Activated CD4-positive, alpha-beta memory T cell treated with anti-CD3 and anti-CD28 coated beads for 36 hours (primary cell): ENCODE data around the gene UNC13D. TPM values are rescaled to one million over a fixed set of nuclear protein-coding genes. Genes with fewer than 3 reads are reported as not detected.
"Not testable (repeated sequence)": the region's sequence is repeated elsewhere in the genome, so short reads cannot be mapped to it uniquely, and the experiment has no call there.

ENCODE experiments used
- CTCF ChIA-PET: fragments of 350-600 bp; sonication (Branson Sonifier 250); formaldehyde crosslinking; loops from one replicate; lab custom pipeline; 2021; ENCODE audit warnings: antibody characterized with exemption, inconsistent platforms; lab: Charles Lee
- POLR2A ChIA-PET: fragments of 350-600 bp; sonication (Branson Sonifier 250); formaldehyde crosslinking; loops from one replicate; lab custom pipeline; 2021; ENCODE audit warnings: antibody characterized with exemption; lab: Charles Lee
- DNase-seq: peaks from one replicate; pipeline ENCODE4 v3.0.0-alpha.2; 2020
- H3K27ac Mint-ChIP-seq: one replicate; pipeline ENCODE4 v1.8.0; 2021; ENCODE audit warnings: mixed read lengths
- H3K27me3 Mint-ChIP-seq: one replicate; pipeline ENCODE4 v1.8.0; 2021; ENCODE audit warnings: mixed read lengths
- H3K36me3 Mint-ChIP-seq: one replicate; pipeline ENCODE4 v1.8.0; 2021; ENCODE audit warnings: mixed read lengths
- H3K4me1 Mint-ChIP-seq: one replicate; pipeline ENCODE4 v1.8.0; 2021; ENCODE audit warnings: low read depth, mixed read lengths
- H3K4me3 Mint-ChIP-seq: one replicate; pipeline ENCODE4 v1.8.0; 2021; ENCODE audit warnings: mild to moderate bottlenecking, mixed read lengths
- H3K9me3 Mint-ChIP-seq: one replicate; pipeline ENCODE4 v1.8.0; 2021; ENCODE audit warnings: mixed read lengths
- intact Hi-C: fragments of 100-400 bp; cut with micrococcal nuclease; formaldehyde crosslinking; loops from one replicate; pipeline ENCODE4 v1.15.1; 2023
- total RNA-seq, 2 experiments: library from RNA; stranded (reverse); gene quantifications; one replicate each; pipeline ENCODE4 v1.2.3, GENCODE V29; 2021

UNC13D gene
- total RNA-seq, 2 experiments from 2014 or later: 135 to 139 TPM

GRCh38 chr17:75861927-75862317 is 17.7 kb upstream of the UNC13D start:
- intact Hi-C loops: no loop called here
- no peaks in the 10 kb centered on the region for H3K36me3 Mint-ChIP-seq
- no peaks in the 10 kb centered on the region for H3K9me3 Mint-ChIP-seq
- DNase-seq: no peak
- no peak overlapping the region for H3K4me3 Mint-ChIP-seq
- ChIA-PET CTCF (interaction anchor here (0.5 to 7.1 kb wide), 17 partner anchors 12 to 647 kb away, joined by 3 to 111 read pairs (median 8); partner anchors contain the start of genes TRIM47, TRIM65 and UNC13D), POLR2A (interaction anchor here (1.1 kb wide), 1 partner anchor 13 kb away, joined by 3 read pairs; no protein-coding TSS in a partner anchor)
- peaks cover 37% of the 10 kb centered on the region for H3K4me1 Mint-ChIP-seq
- no peak overlapping the region for H3K27ac Mint-ChIP-seq
- H3K27me3 Mint-ChIP-seq: no peaks in the 10 kb centered on the region

GRCh38 chr17:75859358-75859757 is 15.2 kb upstream of the UNC13D start:
- DNase-seq: peak; percentile 46
- intact Hi-C loops: loop anchor here (2.0 kb wide), 1 partner anchor 17 kb away; no protein-coding TSS in a partner anchor
- POLR2A ChIA-PET: interaction anchor here (0.9 to 1.6 kb wide), 3 partner anchors 16 to 49 kb away, joined by 3 to 5 read pairs (median 4); no protein-coding TSS in a partner anchor
- CTCF ChIA-PET: interaction anchor here (0.7 to 7.1 kb wide), 5 partner anchors 11 to 95 kb away, joined by 3 to 111 read pairs (median 8); partner anchors contain the start of gene TRIM47
- not testable (repeated sequence) for H3K4me3 Mint-ChIP-seq, H3K9me3 Mint-ChIP-seq, H3K27ac Mint-ChIP-seq, H3K36me3 Mint-ChIP-seq, H3K27me3 Mint-ChIP-seq
- peaks cover 35% of the 10 kb centered on the region for H3K4me1 Mint-ChIP-seq

- Mint-ChIP-seq H3K36me3 (peaks cover 2% of the 10 kb centered on the region), H3K27me3 (no peaks in the 10 kb centered on the region), H3K27ac (peak overlapping the region; percentile 86), H3K9me3 (no peaks in the 10 kb centered on the region), H3K4me3 (no peak overlapping the region), H3K4me1 (peaks cover 38% of the 10 kb centered on the region)
- DNase-seq: no peak
- ChIA-PET CTCF (interaction anchor here (0.7 to 3.7 kb wide), 19 partner anchors 8 to 221 kb away, joined by 3 to 45 read pairs (median 5); partner anchors contain the start of genes GALK1, TRIM47, TRIM65 and UNC13D), POLR2A (interaction anchor here (1.0 to 3.3 kb wide), 11 partner anchors 8 to 103 kb away, joined by 4 to 26 read pairs (median 5); partner anchors contain the start of genes TRIM65 and UNC13D)
- intact Hi-C loops: no loop called here
Measured at GRCh38 chr17:75856062-75856756, 12.0 kb upstream of the UNC13D start.

- ChIA-PET POLR2A (interaction anchor here (0.6 to 3.3 kb wide), 18 partner anchors 9 to 223 kb away, joined by 3 to 26 read pairs (median 4); partner anchors contain the start of genes GALK1, TRIM65, UNC13D and UNK), CTCF (interaction anchor here (0.6 to 3.7 kb wide), 24 partner anchors 10 to 223 kb away, joined by 3 to 45 read pairs (median 3); partner anchors contain the start of genes GALK1, SMIM5, TRIM47 and TRIM65)
- H3K4me3 Mint-ChIP-seq: no peak within 1 kb of the TSS
- peaks cover 2% of the 10 kb centered on the region for H3K36me3 Mint-ChIP-seq
- DNase-seq: peak; percentile 99
- H3K27me3 Mint-ChIP-seq: no peaks in the 10 kb centered on the region
- intact Hi-C loops: loop anchor here (1.0 to 2.0 kb wide), 5 partner anchors 9 to 76 kb away; partner anchors contain the start of genes TRIM65 and UNK
- H3K4me1 Mint-ChIP-seq: peaks cover 35% of the 10 kb centered on the region
- peak within 1 kb of the TSS; percentile 86 for H3K27ac Mint-ChIP-seq
- H3K9me3 Mint-ChIP-seq: no peaks in the 10 kb centered on the region
Measured at GRCh38 chr17:75855310-75856061, 11.3 kb upstream of the UNC13D start, which contains the start of gene WBP2. WBP2 (minus strand) TSS chr17:75855335; CDS start chr17:75855297, 38 bp downstream.

- Mint-ChIP-seq H3K9me3 (no peaks in the 10 kb centered on the region), H3K27ac (no peak overlapping the region), H3K4me1 (peaks cover 35% of the 10 kb centered on the region), H3K4me3 (no peak overlapping the region), H3K36me3 (peaks cover 3% of the 10 kb centered on the region), H3K27me3 (no peaks in the 10 kb centered on the region)
- POLR2A ChIA-PET: interaction anchor here (0.6 to 3.3 kb wide), 16 partner anchors 10 to 222 kb away, joined by 3 to 26 read pairs (median 4); partner anchors contain the start of genes GALK1, TRIM65, UNC13D and UNK
- CTCF ChIA-PET: interaction anchor here (0.6 to 3.7 kb wide), 20 partner anchors 10 to 222 kb away, joined by 3 to 45 read pairs (median 3); partner anchors contain the start of genes GALK1, SMIM5, TRIM65 and UNC13D
- DNase-seq: no peak
- intact Hi-C loops: loop anchor here (1.0 to 2.0 kb wide), 5 partner anchors 9 to 76 kb away; partner anchors contain the start of genes TRIM65 and UNK
Measured at GRCh38 chr17:75854881-75855309, 10.7 kb upstream of the UNC13D start.

- Mint-ChIP-seq H3K36me3 (peaks cover 4% of the 10 kb centered on the region), H3K4me3 (no peak overlapping the region), H3K27me3 (no peaks in the 10 kb centered on the region), H3K9me3 (no peaks in the 10 kb centered on the region), H3K4me1 (peaks cover 31% of the 10 kb centered on the region), H3K27ac (no peak overlapping the region)
- DNase-seq: no peak
- intact Hi-C loops: loop anchor here (2.0 kb wide), 1 partner anchor 43 kb away; the partner anchor contains the start of gene TRIM65
- ChIA-PET CTCF (interaction anchor here (1.0 to 3.7 kb wide), 8 partner anchors 9 to 148 kb away, joined by 3 to 45 read pairs (median 12); partner anchors contain the start of genes GALK1, TRIM65 and UNC13D), POLR2A (interaction anchor here (1.3 to 3.3 kb wide), 6 partner anchors 10 to 90 kb away, joined by 4 to 26 read pairs (median 7); partner anchors contain the start of genes GALK1, TRIM65 and UNC13D)
Measured at GRCh38 chr17:75854101-75854748, 10.0 kb upstream of the UNC13D start.

- H3K36me3 Mint-ChIP-seq: peaks cover 5% of the 10 kb centered on the region
- H3K4me3 Mint-ChIP-seq: no peak overlapping the region
- peaks cover 28% of the 10 kb centered on the region for H3K4me1 Mint-ChIP-seq
- intact Hi-C loops: no loop called here
- H3K9me3 Mint-ChIP-seq: no peaks in the 10 kb centered on the region
- CTCF ChIA-PET: interaction anchor here (3.1 to 3.5 kb wide), 3 partner anchors 8 to 89 kb away, joined by 12 to 45 read pairs (median 25); partner anchors contain the start of genes GALK1 and UNC13D
- no peaks in the 10 kb centered on the region for H3K27me3 Mint-ChIP-seq
- POLR2A ChIA-PET: interaction anchor here (3.2 to 3.3 kb wide), 2 partner anchors 9 to 23 kb away, joined by 17 to 26 read pairs; partner anchors contain the start of gene UNC13D
- peak overlapping the region; percentile 69 for H3K27ac Mint-ChIP-seq
- no peak for DNase-seq
Measured at GRCh38 chr17:75853433-75853832, 9.2 kb upstream of the UNC13D start.

- POLR2A ChIA-PET, H3K4me3 Mint-ChIP-seq, H3K27ac Mint-ChIP-seq, DNase-seq, H3K9me3 Mint-ChIP-seq, CTCF ChIA-PET, intact Hi-C loops, H3K27me3 Mint-ChIP-seq: not testable (repeated sequence)
- peaks cover 18% of the 10 kb centered on the region for H3K36me3 Mint-ChIP-seq
- peaks cover 26% of the 10 kb centered on the region for H3K4me1 Mint-ChIP-seq
Measured at GRCh38 chr17:75851693-75851991, 7.4 kb upstream of the UNC13D start.

- Mint-ChIP-seq H3K4me3 (no peak overlapping the region), H3K9me3 (no peaks in the 10 kb centered on the region), H3K4me1 (peaks cover 21% of the 10 kb centered on the region), H3K27ac (no peak overlapping the region), H3K36me3 (peaks cover 20% of the 10 kb centered on the region), H3K27me3 (no peaks in the 10 kb centered on the region)
- no peak for DNase-seq
- ChIA-PET POLR2A (no interaction called here), CTCF (interaction anchor here (1.0 to 5.2 kb wide), 5 partner anchors 10 to 97 kb away, joined by 3 to 25 read pairs (median 4); no protein-coding TSS in a partner anchor)
- intact Hi-C loops: no loop called here
Measured at GRCh38 chr17:75850928-75851692, 6.9 kb upstream of the UNC13D start.

- no peak for DNase-seq
- no peaks in the 10 kb centered on the region for H3K9me3 Mint-ChIP-seq
- no peak overlapping the region for H3K4me3 Mint-ChIP-seq
- CTCF ChIA-PET: interaction anchor here (0.6 to 5.2 kb wide), 17 partner anchors 8 to 681 kb away, joined by 3 to 32 read pairs (median 4); partner anchors contain the start of genes GALK1, MRPL38, TRIM47 and UNK
- POLR2A ChIA-PET: interaction anchor here (0.9 kb wide), 1 partner anchor 74 kb away, joined by 4 read pairs; no protein-coding TSS in a partner anchor
- no peak overlapping the region for H3K27ac Mint-ChIP-seq
- H3K4me1 Mint-ChIP-seq: peaks cover 29% of the 10 kb centered on the region
- H3K27me3 Mint-ChIP-seq: no peaks in the 10 kb centered on the region
- H3K36me3 Mint-ChIP-seq: peaks cover 23% of the 10 kb centered on the region
- intact Hi-C loops: no loop called here
Measured at GRCh38 chr17:75849724-75850123, 5.5 kb upstream of the UNC13D start.
